Measurements from ENCODE around the gene CSF3R.

GRCh38 chr1:36421649-36422048, 61.1 kb downstream of the CSF3R start:
- TF ChIP-seq, protein P1, sequence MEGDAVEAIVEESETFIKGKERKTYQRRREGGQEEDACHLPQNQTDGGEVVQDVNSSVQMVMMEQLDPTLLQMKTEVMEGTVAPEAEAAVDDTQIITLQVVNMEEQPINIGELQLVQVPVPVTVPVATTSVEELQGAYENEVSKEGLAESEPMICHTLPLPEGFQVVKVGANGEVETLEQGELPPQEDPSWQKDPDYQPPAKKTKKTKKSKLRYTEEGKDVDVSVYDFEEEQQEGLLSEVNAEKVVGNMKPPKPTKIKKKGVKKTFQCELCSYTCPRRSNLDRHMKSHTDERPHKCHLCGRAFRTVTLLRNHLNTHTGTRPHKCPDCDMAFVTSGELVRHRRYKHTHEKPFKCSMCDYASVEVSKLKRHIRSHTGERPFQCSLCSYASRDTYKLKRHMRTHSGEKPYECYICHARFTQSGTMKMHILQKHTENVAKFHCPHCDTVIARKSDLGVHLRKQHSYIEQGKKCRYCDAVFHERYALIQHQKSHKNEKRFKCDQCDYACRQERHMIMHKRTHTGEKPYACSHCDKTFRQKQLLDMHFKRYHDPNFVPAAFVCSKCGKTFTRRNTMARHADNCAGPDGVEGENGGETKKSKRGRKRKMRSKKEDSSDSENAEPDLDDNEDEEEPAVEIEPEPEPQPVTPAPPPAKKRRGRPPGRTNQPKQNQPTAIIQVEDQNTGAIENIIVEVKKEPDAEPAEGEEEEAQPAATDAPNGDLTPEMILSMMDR (IDR thresholded peaks at IDR 0.05; ENCODE audit: extremely low read depth in 1 of 2, insufficient read depth in 1 of 2, low read depth in 1 of 2, low read length in 2 of 2) = no peak
- TF ChIP-seq, protein P2, sequence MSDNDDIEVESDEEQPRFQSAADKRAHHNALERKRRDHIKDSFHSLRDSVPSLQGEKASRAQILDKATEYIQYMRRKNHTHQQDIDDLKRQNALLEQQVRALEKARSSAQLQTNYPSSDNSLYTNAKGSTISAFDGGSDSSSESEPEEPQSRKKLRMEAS (IDR thresholded peaks at IDR 0.05; ENCODE audit: insufficient read depth, insufficient read length) = no peak
- TF ChIP-seq POLR2A (IDR thresholded peaks at IDR 0.05; ENCODE audit: low read depth, low read length) = no peak
- TF ChIP-seq EZH2 (IDR thresholded peaks at IDR 0.05; ENCODE audit: borderline replicate concordance, low read depth, low read length, severe bottlenecking) = no peak
- no peak for TF ChIP-seq POLR2AphosphoS5 (IDR thresholded peaks at IDR 0.05; ENCODE audit: insufficient read depth, low read depth, low read length)
- TF ChIP-seq GATA2 (IDR thresholded peaks at IDR 0.05; ENCODE audit: insufficient read depth, insufficient read length, low read depth, low read length) = no peak
- TF ChIP-seq JUN (IDR thresholded peaks at IDR 0.05; ENCODE audit: borderline replicate concordance, insufficient read depth, insufficient read length, low read depth) = no peak
- no peak for TF ChIP-seq MYC (IDR thresholded peaks at IDR 0.05; ENCODE audit: low read depth, low read length)

Measured in endothelial cell of umbilical vein (primary cell).